WTC11 (cell line): ENCODE measurements around the gene HLA-DQA2. TPM values are rescaled to one million over a fixed set of nuclear protein-coding genes. Genes with fewer than 3 reads are reported as not detected.

Source experiments
- ATAC-seq: fragments of 200-7000 bp; cut with Tn5 transposase; 2 replicates; pipeline ENCODE4 v1.10.0; 2021; ENCODE audit warnings: mild to moderate bottlenecking, moderate library complexity
- CTCF ChIA-PET: fragments of 300-600 bp; sonication (Branson Sonifier 250); formaldehyde crosslinking; loops from one replicate; lab custom pipeline; 2021; ENCODE audit warnings: antibody characterized with exemption; lab: Charles Lee
- POLR2A ChIA-PET: fragments of 350-600 bp; sonication (Branson Sonifier 250); formaldehyde crosslinking; loops from one replicate; lab custom pipeline; 2021; ENCODE audit warnings: antibody characterized with exemption; lab: Charles Lee
- DNase-seq: peaks from one replicate; pipeline ENCODE4 v3.0.0; 2021; ENCODE audit warnings: low spot score
- H3K27ac Mint-ChIP-seq: 2 replicates; pipeline ENCODE4 v1.8.0; 2021; ENCODE audit warnings: mixed read lengths
- H3K27me3 Mint-ChIP-seq: 2 replicates; pipeline ENCODE4 v1.8.0; 2021; ENCODE audit warnings: low read depth, mild to moderate bottlenecking, moderate library complexity, mixed read lengths
- H3K36me3 Mint-ChIP-seq: 2 replicates; pipeline ENCODE4 v1.8.0; 2021; ENCODE audit warnings: mixed read lengths
- H3K4me1 Mint-ChIP-seq: 2 replicates; pipeline ENCODE4 v1.8.0; 2022; ENCODE audit warnings: mixed read lengths
- H3K4me3 Mint-ChIP-seq: 2 replicates; pipeline ENCODE4 v1.8.0; 2021; ENCODE audit warnings: mild to moderate bottlenecking, moderate library complexity, mixed read lengths
- H3K9me3 Mint-ChIP-seq: 2 replicates; pipeline ENCODE4 v1.8.0; 2021; ENCODE audit warnings: mixed read lengths
- CBFB ChIP-seq: sonication (generic); formaldehyde crosslinking; IDR thresholded peaks from 2 replicates; pipeline ENCODE4 v1.8.1; 2022; ENCODE audit warnings: mild to moderate bottlenecking, low read depth, missing genetic modification reagents
- CDX4 ChIP-seq: fragments of 250-450 bp; sonication (Bioruptor Pico); IDR thresholded peaks from 2 replicates; pipeline ENCODE4 v1.9.0; 2021; ENCODE audit warnings: moderate library complexity, mild to moderate bottlenecking, inconsistent platforms, borderline replicate concordance
- ETV6 ChIP-seq: sonication (generic); formaldehyde crosslinking; IDR thresholded peaks from 2 replicates; pipeline ENCODE4 v1.8.1; 2022; ENCODE audit warnings: mild to moderate bottlenecking, missing genetic modification reagents
- FOXP1 ChIP-seq: sonication (generic); formaldehyde crosslinking; IDR thresholded peaks from 2 replicates; pipeline ENCODE4 v1.8.0; 2022; ENCODE audit warnings: missing genetic modification reagents, mild to moderate bottlenecking, moderate library complexity, borderline replicate concordance
- IRF2 ChIP-seq: sonication (generic); formaldehyde crosslinking; IDR thresholded peaks from 2 replicates; pipeline ENCODE4 v1.8.0; 2022; ENCODE audit warnings: low read depth, missing genetic modification reagents, borderline replicate concordance
- JAZF1 ChIP-seq: fragments of 250-450 bp; sonication (Bioruptor Pico); IDR thresholded peaks from 2 replicates; pipeline ENCODE4 v1.9.0; 2021; ENCODE audit warnings: moderate library complexity, mild to moderate bottlenecking, inconsistent platforms
- MAX ChIP-seq: sonication (generic); formaldehyde crosslinking; IDR thresholded peaks from 2 replicates; pipeline ENCODE4 v1.8.0; 2022; ENCODE audit warnings: mild to moderate bottlenecking, missing genetic modification reagents
- MYBL2 ChIP-seq: sonication (generic); formaldehyde crosslinking; IDR thresholded peaks from 2 replicates; pipeline ENCODE4 v1.8.1; 2023; ENCODE audit warnings: mild to moderate bottlenecking, moderate library complexity, missing genetic modification reagents
- OVOL2 ChIP-seq: fragments of 250-450 bp; sonication (Bioruptor Pico); IDR thresholded peaks from 2 replicates; pipeline ENCODE4 v1.9.0; 2021; ENCODE audit warnings: mild to moderate bottlenecking, borderline replicate concordance
- RELA ChIP-seq: sonication (generic); formaldehyde crosslinking; IDR thresholded peaks from 2 replicates; pipeline ENCODE4 v1.8.1; 2022; ENCODE audit warnings: missing genetic modification reagents, mild to moderate bottlenecking, borderline replicate concordance
- RORB ChIP-seq: fragments of 250-450 bp; sonication (Bioruptor Pico); IDR thresholded peaks from 2 replicates; pipeline ENCODE4 v1.9.0; 2021; ENCODE audit warnings: mild to moderate bottlenecking
- SP1 ChIP-seq: sonication (generic); formaldehyde crosslinking; conservative IDR thresholded peaks from 2 replicates; pipeline ENCODE4 v1.8.1; 2022; ENCODE audit warnings: missing genetic modification reagents
- STAT6 ChIP-seq: sonication (generic); formaldehyde crosslinking; conservative IDR thresholded peaks from 2 replicates; pipeline ENCODE4 v1.8.1; 2023; ENCODE audit warnings: mild to moderate bottlenecking, low read depth, missing genetic modification reagents, moderate library complexity
- TEAD4 ChIP-seq: sonication (generic); formaldehyde crosslinking; IDR thresholded peaks from 2 replicates; pipeline ENCODE4 v1.8.0; 2022; ENCODE audit warnings: mild to moderate bottlenecking, missing genetic modification reagents
- USF2 ChIP-seq: sonication (generic); formaldehyde crosslinking; IDR thresholded peaks from 2 replicates; pipeline ENCODE4 v1.8.1; 2023; ENCODE audit warnings: mild to moderate bottlenecking, missing genetic modification reagents, moderate library complexity
- ZMAT4 ChIP-seq: fragments of 250-450 bp; sonication (Bioruptor Pico); IDR thresholded peaks from 2 replicates; pipeline ENCODE4 v1.9.0; 2021; ENCODE audit warnings: mild to moderate bottlenecking
- ZNF219 ChIP-seq: sonication (generic); formaldehyde crosslinking; IDR thresholded peaks from 2 replicates; pipeline ENCODE4 v1.8.0; 2023; ENCODE audit warnings: missing genetic modification reagents, mild to moderate bottlenecking, borderline replicate concordance
- ZNF396 ChIP-seq: fragments of 250-450 bp; sonication (Bioruptor Pico); IDR thresholded peaks from 2 replicates; pipeline ENCODE4 v1.8.0; 2021; ENCODE audit warnings: mild to moderate bottlenecking, moderate library complexity, borderline replicate concordance
- ZNF423 ChIP-seq: fragments of 250-450 bp; sonication (Bioruptor Pico); IDR thresholded peaks from 2 replicates; pipeline ENCODE4 v2.1.2; 2022; ENCODE audit warnings: mild to moderate bottlenecking, moderate library complexity
- ZNF512 ChIP-seq: sonication (generic); formaldehyde crosslinking; IDR thresholded peaks from 2 replicates; pipeline ENCODE4 v1.8.1; 2022; ENCODE audit warnings: missing genetic modification reagents, borderline replicate concordance
- ZNF671 ChIP-seq: fragments of 250-450 bp; sonication (Bioruptor Pico); IDR thresholded peaks from 2 replicates; pipeline ENCODE4 v1.8.0; 2021; ENCODE audit warnings: mild to moderate bottlenecking
- total RNA-seq: library from RNA; stranded (reverse); gene quantifications from 3 replicates; pipeline ENCODE4 v1.2.3, GENCODE V29; 2021
- TF ChIP-seq, protein P1 (sequence below): sonication (generic); formaldehyde crosslinking; IDR thresholded peaks from 2 replicates; pipeline ENCODE4 v1.8.0; 2022; ENCODE audit warnings: mild to moderate bottlenecking, missing genetic modification reagents
- TF ChIP-seq, protein P2 (sequence below): sonication (generic); formaldehyde crosslinking; IDR thresholded peaks from 2 replicates; pipeline ENCODE4 v1.8.1; 2023; ENCODE audit warnings: mild to moderate bottlenecking, missing genetic modification reagents

The HLA-DQA2 gene
- total RNA-seq, 1 experiment from 2014 or later, result not detected

DNA sequence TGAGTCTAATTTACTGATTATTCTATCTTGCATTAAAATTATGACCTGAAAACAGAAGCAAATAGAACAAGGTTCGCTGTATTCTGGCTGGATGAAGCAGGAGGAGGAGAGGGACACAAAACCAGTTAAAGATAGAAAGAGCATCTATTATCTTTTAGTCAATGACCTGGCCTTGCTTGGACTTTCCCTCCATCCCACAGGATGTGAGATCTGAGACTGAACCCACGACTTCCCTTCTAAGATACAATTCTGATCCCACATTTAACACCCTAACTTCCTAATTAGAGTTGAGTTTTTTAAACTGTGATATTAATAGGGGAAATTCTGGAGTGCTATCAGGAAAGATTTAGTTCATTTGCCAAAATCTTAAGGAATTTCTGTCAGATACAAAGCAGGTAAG is 3.1 kb upstream of the HLA-DQA2 start (continued):
- TF ChIP-seq STAT6, result no peak

GRCh38 chr6:32742374-32742773 is 1.2 kb downstream of the HLA-DQA2 start:
- no peak for DNase-seq
- POLR2A ChIA-PET, result no interaction called here
- Mint-ChIP-seq H3K4me1 (no peaks in the 10 kb centered on the region), H3K4me3 (no peak overlapping the region), H3K27me3 (no peaks in the 10 kb centered on the region; the same call in 1 of the 2 replicates)
- ATAC-seq, result no peak
- TF ChIP-seq CDX4 (CRISPR knock-in tag) (no peak), ZNF671 (CRISPR knock-in tag) (no peak), ZMAT4 (CRISPR knock-in tag) (no peak), FOXP1 (no peak), ETV6 (no peak), SP1 (CRISPR knock-in tag) (no peak), RORB (no peak), RELA (CRISPR knock-in tag) (no peak), MAX (CRISPR knock-in tag) (no peak), MYBL2 (no peak), ZNF512 (CRISPR knock-in tag) (no peak)
- TF ChIP-seq, protein P1, sequence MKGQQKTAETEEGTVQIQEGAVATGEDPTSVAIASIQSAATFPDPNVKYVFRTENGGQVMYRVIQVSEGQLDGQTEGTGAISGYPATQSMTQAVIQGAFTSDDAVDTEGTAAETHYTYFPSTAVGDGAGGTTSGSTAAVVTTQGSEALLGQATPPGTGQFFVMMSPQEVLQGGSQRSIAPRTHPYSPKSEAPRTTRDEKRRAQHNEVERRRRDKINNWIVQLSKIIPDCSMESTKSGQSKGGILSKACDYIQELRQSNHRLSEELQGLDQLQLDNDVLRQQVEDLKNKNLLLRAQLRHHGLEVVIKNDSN (CRISPR knock-in tag), result no peak
- TF ChIP-seq, all 79 proteins: peak for 0
- CTCF ChIA-PET, result no interaction called here
- H3K9me3 Mint-ChIP-seq, result no peaks in the 10 kb centered on the region
- H3K36me3 Mint-ChIP-seq, result no peaks in the 10 kb centered on the region
- H3K27ac Mint-ChIP-seq, result no peak overlapping the region

GRCh38 chr6:32744776-32745175 is 3.6 kb downstream of the HLA-DQA2 start:
- ATAC-seq (no peak), DNase-seq (no peak)
- no peaks in the 10 kb centered on the region for H3K36me3 Mint-ChIP-seq
- CTCF ChIA-PET, result no interaction called here
- H3K27ac Mint-ChIP-seq, result no peak overlapping the region
- no peak overlapping the region for H3K4me3 Mint-ChIP-seq
- POLR2A ChIA-PET, result no interaction called here
- no peaks in the 10 kb centered on the region; the same call in 1 of the 2 replicates for H3K27me3 Mint-ChIP-seq
- peaks cover 10% of the 10 kb centered on the region for H3K4me1 Mint-ChIP-seq
- no peaks in the 10 kb centered on the region for H3K9me3 Mint-ChIP-seq
- no peak for TF ChIP-seq IRF2 (CRISPR knock-in tag)
- TF ChIP-seq CBFB (CRISPR knock-in tag), result no peak
- no peak for TF ChIP-seq FOXP1
- TF ChIP-seq ETV6, result no peak
- no peak for TF ChIP-seq JAZF1 (CRISPR knock-in tag)
- TF ChIP-seq ZNF219, result no peak
- TF ChIP-seq OVOL2 (CRISPR knock-in tag), result no peak
- TF ChIP-seq TEAD4 (CRISPR knock-in tag), result no peak
- TF ChIP-seq RELA (CRISPR knock-in tag), result no peak
- no peak for TF ChIP-seq ZNF396
- TF ChIP-seq, protein P2, sequence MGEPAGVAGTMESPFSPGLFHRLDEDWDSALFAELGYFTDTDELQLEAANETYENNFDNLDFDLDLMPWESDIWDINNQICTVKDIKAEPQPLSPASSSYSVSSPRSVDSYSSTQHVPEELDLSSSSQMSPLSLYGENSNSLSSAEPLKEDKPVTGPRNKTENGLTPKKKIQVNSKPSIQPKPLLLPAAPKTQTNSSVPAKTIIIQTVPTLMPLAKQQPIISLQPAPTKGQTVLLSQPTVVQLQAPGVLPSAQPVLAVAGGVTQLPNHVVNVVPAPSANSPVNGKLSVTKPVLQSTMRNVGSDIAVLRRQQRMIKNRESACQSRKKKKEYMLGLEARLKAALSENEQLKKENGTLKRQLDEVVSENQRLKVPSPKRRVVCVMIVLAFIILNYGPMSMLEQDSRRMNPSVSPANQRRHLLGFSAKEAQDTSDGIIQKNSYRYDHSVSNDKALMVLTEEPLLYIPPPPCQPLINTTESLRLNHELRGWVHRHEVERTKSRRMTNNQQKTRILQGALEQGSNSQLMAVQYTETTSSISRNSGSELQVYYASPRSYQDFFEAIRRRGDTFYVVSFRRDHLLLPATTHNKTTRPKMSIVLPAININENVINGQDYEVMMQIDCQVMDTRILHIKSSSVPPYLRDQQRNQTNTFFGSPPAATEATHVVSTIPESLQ (CRISPR knock-in tag), result no peak
- no peak for TF ChIP-seq ZNF423 (CRISPR knock-in tag)
- TF ChIP-seq USF2 (CRISPR knock-in tag), result no peak
